Measurements from ENCODE around the gene CRK.

- peak; percentile 70 for TF ChIP-seq POLR2A (IDR thresholded peaks at IDR 0.05; ENCODE audit: extremely low read depth, insufficient read length)
- TF ChIP-seq CTCF (IDR thresholded peaks at IDR 0.05; ENCODE audit: low read depth, low read length): no peak
- no peak for TF ChIP-seq MAX (IDR thresholded peaks at IDR 0.05; ENCODE audit: low read depth, low read length)
- TF ChIP-seq MYC (IDR thresholded peaks at IDR 0.05; ENCODE audit: low read depth, low read length): no peak
Measured at GRCh38 chr17:1455797-1456599, at the start of gene CRK.

All from NB4 (cell line).